ENCODE data around the gene FBXO31.
"Not testable (repeated sequence)": the region's sequence is repeated elsewhere in the genome, so short reads cannot be mapped to it uniquely, and the experiment has no call there.

DNA sequence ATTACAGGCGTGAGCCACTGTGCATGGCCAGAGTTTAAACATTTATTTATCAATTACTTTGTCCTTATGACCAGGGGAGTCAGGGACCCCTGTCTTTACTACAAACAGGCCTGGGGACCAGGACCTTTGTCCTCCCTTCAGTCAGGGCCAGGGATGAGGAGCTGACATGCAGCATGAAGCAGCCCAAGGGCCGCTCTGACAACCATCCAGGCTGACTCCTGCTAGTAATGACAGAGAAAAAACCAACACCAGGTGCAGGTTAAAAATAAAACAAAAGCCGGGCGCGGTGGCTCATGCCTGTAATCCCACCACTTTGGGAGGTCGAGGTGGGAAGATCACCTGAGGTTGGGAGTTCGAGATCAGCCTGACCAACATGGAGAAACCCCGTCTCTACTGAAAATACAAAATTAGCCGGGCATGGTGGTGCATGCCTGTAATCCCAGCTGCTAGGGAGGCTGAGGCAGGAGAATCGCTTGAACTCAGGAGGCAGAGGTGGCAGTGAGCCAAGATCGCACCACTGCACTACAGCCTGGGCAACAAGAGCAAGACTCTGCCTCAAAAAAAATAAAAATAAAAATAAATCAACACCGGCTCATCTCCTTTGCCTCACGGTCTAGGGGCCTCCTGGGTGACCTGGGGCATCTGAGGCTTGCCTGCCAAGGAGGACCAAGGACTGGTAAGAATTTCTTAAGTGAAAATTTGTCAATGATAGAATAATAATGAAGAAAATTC is 20.6 kb downstream of the FBXO31 start:
- not testable (repeated sequence) for TF ChIP-seq JUND (IDR thresholded peaks at IDR 0.05; ENCODE audit: low read depth, low read length); ZNF217 (IDR thresholded peaks at IDR 0.05); TARDBP (IDR thresholded peaks at IDR 0.05; ENCODE audit: borderline replicate concordance); EZH2 (IDR thresholded peaks at IDR 0.05; ENCODE audit: borderline replicate concordance, control insufficient read depth, low read depth, low read length)
- TF ChIP-seq, protein P1, sequence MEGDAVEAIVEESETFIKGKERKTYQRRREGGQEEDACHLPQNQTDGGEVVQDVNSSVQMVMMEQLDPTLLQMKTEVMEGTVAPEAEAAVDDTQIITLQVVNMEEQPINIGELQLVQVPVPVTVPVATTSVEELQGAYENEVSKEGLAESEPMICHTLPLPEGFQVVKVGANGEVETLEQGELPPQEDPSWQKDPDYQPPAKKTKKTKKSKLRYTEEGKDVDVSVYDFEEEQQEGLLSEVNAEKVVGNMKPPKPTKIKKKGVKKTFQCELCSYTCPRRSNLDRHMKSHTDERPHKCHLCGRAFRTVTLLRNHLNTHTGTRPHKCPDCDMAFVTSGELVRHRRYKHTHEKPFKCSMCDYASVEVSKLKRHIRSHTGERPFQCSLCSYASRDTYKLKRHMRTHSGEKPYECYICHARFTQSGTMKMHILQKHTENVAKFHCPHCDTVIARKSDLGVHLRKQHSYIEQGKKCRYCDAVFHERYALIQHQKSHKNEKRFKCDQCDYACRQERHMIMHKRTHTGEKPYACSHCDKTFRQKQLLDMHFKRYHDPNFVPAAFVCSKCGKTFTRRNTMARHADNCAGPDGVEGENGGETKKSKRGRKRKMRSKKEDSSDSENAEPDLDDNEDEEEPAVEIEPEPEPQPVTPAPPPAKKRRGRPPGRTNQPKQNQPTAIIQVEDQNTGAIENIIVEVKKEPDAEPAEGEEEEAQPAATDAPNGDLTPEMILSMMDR (IDR thresholded peaks at IDR 0.05 in 2 of 3, conservative IDR thresholded peaks at IDR 0.05 in 1 of 3; ENCODE audit: control insufficient read depth in 2 of 3, extremely low read depth in 1 of 3, insufficient read depth in 1 of 3, low read depth in 3 of 3, low read length in 3 of 3) = not testable (repeated sequence)
